Stimulated activated CD8-positive, alpha-beta memory T cell treated with anti-CD3 and anti-CD28 coated beads, Interleukin-12 subunit alpha, Interleukin-12 subunit beta, amount 100 ng/mL, for 1 hour (primary cell): ENCODE data around the gene FAM78A.

Experiments
- DNase-seq: peaks from one replicate; pipeline ENCODE4 v3.0.0-alpha.2; 2020; ENCODE audit warnings: low read depth

The FAM78A gene

DNA sequence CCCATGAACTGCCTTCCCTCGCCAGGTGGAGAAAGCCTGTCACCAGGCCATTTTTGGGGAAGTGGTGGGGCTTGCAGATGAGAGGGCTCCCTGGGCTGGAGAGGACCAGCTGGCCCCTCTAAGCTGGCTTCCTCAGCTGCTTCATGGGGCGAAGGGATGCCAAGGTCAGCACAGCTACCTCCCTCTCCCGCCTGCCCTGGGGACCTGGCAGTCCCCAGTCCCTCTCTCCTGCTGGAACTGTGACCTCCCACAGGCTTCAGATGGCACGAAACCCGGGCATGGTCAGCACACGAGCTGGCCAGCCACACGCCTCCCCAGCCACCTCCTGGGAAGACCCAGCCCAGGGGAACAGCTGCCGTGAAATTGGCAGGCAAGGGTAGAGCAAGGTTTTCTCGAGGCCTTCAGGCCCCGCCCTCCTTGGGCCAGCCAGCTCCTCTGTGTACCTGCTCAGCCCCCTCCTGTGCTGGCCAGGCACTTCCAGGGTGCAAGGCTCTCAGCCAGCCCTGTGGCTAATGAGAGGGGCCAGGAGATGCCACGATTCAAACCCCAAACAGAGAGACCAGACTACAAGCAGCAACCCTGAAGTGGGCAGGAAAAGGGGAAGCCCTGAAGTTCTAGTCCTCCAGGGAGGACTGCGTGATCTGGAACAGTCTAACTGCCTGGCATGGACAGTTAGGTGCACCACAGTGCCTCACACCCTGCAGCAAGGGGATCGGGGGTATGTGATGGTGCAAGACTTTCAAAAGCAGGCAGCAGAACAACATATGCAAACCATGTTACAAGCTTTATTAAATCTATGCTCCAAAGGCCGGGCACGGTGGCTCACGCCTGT lies 26.1 kb upstream of the FAM78A start:
- no peak for DNase-seq

DNA sequence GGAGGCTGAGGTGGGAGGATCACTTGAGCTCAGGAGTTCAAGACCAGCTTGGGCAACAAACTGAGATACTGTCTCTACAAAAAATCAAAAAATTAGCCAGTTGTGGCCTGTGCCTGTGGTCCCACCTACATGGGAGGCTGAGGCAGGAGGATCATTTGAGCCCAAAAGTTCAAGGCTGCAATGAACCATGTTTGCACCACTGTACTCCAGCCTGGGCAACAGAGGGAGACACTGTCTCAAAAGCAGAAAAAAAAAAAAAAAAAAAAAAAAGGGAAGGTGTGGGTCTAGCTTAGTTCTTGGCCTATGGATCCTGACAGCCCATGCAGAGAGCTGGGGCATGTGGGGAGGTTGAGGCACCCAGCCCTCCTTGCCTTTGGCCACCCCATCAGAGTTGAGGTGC lies 24.1 kb upstream of the FAM78A start:
- DNase-seq: no peak

DNA sequence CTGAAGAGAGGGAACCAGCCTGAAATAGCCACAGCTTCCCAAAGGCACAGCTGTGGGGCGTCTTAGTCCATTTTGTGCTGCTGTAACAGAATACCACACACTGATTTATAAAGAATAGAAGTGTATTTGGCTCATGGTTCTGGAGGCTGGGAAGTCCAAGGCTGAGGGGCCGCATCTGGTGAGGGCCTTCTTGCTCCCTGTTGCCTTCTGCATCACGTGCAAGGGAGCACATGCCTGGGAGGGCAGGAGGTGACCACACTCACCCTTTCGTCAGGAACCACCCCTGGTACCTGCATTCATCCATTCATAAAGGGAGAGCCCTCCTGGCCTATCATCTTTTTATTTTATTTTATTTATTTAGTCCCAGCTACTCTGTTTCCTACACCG lies 23.6 kb upstream of the FAM78A start:
- no peak for DNase-seq

DNA sequence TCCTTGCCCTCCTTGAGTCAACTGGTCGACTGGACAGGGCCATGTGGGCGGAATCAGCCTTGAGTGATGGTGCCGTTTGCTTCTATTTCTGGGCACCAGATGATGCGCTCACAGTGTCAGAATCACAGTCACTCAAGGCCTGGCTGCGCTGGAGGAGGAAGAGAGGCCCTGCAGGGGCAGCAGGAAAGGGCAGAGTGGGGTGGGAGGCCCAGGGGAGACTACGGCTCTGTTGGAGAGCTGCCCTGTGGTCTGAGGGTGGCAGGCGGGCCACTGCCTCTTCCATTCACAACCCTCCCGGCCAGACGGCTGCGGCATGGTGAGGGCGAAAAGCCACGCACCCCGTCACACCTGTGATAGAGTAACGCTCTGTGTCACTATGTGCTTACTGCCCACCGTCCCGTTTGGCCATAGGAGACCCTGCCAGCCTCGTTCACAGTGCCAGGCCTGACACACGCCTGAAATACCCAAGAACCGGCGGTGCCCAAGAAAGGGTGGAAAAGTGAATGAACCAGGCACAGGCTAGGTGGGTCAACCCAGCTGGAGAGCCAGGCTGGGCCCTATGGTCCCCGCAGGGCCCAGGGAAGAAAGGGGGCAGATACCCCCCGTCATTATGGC lies 23.1 kb upstream of the FAM78A start:
- DNase-seq: no peak

DNA sequence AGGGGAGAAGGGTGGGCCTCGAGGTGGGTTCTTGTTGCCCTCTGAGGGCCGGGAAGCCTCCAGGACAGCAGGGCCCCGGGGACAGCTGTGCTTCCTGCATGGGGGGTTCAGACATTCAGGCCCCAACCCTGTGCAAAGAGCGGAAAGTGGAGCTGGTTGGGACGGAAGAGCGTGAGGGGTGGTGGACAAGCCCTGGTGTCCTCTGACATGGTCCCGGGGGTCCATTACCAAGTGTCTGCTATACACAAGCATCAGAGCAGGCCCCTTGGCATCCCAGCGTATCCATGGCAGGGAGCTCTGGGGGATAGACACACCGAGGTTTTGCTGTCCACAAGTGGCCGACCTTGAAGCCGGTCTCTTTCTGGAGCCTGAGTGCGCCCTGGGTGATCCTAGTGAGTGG lies 22.5 kb upstream of the FAM78A start:
- DNase-seq: no peak

DNA sequence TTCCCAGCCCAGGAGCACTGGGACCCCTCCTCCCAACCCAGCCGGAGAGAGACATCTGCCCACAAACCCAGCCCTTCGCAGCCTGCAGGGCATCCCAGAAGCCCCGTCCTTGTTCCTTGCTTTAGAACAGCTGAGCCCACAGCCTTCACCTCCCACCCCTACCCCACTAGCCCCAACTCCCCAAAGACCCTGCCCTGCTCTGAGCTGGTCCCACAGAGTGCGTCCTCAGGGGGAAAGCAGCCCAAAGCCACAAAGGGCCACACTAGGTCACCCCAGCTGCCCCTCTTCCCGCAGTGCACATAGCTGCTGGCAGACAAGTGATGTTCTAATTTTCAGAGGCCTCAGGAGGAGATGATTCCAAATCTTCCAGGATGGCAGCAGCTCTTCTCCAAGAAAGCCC lies 22.0 kb upstream of the FAM78A start:
- DNase-seq: no peak

DNA sequence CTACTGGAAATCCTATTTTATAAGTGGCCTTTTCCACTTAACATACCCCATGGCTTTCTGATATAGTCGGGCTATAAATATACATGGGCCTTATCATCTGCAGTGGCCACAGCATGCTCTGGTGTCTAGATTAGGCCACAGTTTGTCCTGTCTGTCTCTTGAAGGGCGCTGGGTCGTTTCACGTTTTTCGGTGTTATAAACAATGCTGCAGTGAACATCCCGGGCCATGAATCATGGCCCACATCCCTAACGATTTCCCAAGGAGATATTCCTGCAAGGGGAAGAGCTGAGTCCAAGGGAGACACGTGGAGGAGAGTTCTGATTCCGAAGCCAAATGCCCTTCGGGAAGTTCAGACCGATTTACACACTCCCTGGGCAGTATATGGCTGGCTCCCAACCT lies 21.6 kb upstream of the FAM78A start:
- DNase-seq: no peak

DNA sequence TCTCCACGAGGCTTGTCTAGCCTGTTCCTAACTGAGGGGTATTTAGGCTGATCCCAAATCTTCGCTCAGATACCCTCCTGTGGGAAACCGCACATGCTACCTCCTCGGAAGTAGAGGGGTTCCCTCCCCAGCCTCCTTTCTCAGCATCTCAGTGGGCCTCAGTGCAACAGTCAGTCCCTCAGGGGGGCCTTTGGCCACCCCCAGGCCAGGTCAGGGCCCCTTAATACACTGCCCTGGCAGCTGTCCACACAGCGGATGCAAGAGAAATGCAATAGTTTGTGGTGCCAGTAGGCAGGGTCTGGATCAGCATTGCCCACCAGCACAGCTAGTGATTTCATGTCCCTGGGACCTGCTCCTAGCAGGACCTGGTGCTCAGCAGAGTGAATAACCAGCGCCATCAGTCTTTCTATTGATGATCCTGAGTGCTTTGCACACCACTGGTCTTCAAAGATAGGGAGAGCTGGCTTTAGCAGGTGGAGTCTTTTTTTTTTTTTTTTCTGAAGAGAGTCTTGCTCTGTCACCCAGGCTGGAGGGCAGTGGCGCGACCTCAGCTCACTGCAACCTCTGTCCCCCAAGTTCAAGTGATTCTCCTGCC lies 20.7 kb upstream of the FAM78A start:
- no peak for DNase-seq

DNA sequence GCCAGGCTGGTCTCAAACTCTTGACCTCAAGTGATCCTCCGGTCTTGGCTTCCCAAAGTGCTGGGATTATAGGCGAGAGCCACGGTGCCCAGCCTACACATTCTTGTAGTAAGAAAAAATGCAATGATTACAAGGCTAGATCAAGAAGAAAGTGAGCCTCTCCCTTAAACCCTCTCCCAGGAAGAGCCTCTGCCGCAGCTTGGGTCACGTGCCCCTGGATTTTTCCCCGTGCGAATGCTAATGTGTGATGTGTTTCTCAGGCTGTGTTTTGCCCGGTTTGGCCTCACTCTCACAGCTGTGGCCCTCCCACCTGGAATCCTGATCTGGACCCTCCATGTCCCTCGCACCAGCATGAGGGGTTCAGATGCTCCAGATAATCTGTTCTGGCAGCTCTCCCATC lies 20.1 kb upstream of the FAM78A start:
- DNase-seq: no peak

DNA sequence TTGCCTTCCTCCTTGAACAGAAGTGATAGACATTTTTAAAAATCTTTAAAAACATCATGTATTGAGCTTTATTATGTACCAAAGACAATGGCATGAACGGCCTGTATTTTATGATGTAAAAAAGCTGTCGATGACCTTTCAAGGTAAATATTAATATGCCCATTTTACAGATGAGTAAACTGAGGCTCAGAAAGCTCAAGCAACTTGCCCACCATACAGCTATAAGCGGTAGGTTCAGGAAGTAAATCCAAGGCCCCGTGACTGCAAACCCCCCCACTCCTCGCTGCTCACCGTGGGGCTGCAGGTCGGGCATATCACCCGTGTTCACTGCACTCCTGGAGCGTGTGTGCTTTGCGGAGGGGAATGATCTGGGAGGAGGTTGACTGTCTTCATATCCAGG lies 16.6 kb upstream of the FAM78A start:
- no peak for DNase-seq

DNA sequence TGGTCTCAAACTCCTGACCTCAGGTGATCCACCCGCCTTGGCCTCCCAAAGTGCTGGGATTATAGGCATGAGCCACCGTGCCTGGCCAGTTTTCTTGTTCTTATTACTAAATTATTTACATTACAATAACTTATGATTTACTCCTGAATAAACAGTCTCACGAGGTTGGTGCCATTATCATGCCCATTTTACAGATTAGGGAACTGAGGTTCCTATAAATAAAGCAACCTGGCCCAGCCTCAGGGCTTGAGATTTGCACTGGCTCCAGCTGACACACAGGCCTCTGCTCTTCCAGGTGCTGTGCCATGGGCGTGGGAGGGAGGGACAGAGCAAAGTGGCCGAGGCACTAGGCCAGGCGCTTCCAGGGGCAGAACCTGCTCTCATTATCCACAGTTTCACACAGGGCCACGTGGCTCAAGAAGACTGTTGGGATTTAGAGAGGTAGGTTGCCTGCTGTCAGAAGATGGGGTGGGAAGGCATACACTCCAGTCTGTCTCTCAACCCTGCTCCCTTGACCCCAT lies 15.5 kb upstream of the FAM78A start:
- DNase-seq: no peak

DNA sequence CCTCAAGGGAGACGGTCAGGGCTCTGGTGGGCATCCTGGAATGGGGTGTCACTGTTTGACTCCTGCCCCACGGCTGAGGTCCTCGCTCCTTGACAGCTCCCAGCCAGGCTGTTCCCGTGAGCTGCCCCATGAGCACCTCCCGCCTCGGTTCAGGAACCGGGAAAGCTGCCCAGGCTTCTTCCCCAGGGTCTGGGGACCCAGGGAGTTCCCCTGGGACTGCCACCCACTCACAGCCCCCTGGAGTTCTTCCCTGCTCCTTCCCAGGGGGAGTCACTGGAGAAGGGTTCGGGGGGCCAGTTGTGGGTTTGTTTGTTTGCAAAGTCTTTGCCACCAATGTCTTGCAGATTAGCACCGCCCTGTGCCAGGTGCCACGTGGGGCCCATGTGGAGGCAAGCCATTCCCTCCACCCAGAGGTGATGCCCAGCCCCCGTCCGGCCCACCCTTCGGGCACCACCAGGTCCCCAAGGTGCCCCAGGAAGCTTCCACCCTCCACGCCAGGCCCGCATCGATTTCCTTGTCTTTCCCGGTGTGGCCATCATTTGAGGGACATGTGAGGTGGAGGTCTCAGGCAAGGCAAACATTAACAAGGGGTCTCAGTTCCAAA lies 14.6 kb upstream of the FAM78A start:
- DNase-seq: no peak

DNA sequence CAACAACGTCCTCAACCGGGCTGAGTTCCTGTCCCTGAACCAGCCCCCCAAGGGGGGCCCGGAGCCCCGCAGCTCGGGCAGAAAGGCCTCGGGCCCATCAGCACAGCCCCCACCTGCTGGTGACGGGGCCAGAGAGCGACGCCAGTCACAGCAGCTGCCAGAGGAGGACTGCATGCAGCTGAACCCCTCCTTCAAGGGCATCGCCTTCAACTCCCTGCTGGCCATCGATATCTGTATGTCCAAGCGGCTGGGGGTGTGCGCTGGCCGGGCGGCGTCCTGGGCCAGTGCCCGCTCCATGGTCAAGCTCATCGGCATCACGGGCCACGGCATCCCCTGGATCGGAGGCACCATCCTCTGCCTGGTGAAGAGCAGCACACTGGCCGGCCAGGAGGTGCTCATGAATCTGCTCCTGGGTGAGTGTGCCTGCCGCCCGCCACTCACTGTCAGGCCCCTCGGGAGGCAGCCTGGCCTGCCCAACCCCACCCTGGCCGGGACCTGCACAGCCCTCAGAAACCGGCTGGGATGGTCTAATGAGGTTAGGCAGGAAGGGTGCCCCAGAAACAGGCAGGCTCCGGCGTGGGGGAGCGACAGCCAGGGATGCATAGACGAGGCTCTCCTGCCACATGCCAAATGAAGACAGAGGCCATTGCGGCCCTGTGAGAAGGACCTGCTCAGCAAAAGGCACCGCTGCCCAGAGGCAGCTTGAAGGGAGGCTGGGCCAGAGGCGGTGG lies 13.9 kb upstream of the FAM78A start:
- DNase-seq: no peak

DNA sequence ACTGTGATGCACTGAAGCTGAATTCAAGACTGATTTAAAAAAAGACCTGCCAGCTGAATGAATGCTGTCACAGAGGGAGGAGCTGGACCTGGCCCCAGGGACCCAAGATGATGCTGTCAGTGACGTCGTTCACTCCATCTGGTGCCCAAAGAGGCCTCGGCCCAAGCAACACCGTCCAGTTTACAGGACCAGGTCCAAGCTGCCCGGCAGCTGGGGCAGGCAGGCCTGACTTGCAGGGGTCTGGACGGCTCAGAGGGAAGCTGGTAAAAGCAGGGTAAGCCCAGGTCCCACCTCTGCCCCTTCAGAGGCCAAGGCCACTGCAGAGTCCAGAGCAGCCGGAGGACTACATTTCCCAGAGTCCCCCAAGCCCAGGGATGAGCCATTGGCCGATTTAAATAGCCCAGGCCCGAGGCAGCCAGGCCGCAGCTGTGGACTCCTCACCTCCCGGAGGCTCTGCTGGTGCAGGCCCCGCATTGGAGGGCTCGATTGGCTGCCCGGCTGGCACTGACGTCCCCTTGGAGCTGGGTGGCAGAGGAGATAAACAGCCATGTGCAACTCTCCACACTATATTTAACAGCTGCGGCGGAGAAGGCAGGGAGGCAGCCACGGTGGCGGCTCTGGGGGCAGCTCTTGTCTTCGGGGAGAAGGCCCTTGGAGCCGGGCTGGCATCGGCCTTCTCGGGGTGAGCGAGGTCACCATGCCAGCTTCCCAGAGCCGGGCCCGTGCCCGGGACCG lies 13.2 kb upstream of the FAM78A start, which contains the start of gene PLPP7:
Gene PLPP7, plus strand, starts transcription at position 423 of the 735 bp plus-strand sequence. Its CDS starts 275 bp downstream, at position 698.
- DNase-seq: no peak

DNA sequence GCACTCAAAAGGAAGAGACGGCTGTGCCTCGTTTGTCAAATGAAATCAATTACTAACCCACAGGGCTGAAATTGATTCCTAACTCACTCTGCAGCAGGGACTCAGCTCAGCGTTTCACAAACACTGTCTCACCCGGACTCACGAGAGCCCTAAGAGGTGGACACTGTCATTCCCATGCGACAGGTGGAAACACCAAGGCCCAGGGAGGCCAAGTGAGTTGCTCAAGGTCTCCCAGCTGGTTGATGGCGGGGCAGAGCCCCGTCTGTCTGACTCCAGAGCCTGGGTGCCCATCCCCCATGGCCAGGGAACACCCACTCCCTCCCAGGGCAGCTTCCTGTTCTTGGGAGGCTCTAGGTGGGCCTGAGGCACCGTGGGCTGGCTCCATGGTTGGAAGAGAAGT lies 11.9 kb upstream of the FAM78A start:
- DNase-seq: no peak

DNA sequence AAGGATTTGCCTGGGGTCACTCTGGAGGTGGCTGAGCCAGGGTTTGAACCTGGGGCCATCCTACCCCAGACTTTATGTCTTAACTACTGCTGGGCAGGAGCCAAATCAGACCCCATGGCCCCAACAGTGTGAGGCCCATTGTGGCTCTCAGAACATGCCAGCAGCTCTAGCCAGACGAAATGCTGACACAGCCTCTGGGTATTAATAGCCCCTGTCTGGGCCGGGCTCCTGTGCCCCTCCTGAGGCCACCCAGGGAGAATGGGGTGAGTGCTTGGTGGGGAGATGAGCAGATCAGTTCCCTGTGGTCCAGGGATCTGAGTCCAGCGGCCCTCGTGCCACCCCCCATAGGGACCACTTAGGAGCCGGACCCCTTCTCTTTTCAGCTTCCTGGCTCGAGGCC lies 11.0 kb upstream of the FAM78A start:
- no peak for DNase-seq

DNA sequence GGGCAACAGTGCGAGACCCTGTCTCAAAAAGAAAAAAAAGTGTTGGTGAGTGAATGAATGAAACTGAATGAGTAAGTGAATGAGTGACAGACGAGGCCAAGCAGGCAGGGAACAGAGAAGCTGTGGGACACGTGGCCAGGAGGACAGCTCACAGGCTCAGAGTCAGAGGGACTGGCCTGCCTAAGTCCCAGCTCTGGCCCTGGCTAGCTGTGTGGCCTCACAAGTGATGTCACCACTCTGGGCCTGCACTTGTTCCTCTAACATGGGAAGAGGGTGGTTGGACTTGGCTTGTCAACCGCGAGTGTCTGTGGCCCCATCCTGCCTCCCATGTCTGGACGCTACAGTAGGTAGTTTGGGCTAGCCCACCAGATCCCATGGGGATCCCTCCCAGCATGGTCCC lies 8.5 kb upstream of the FAM78A start:
- DNase-seq: no peak

DNA sequence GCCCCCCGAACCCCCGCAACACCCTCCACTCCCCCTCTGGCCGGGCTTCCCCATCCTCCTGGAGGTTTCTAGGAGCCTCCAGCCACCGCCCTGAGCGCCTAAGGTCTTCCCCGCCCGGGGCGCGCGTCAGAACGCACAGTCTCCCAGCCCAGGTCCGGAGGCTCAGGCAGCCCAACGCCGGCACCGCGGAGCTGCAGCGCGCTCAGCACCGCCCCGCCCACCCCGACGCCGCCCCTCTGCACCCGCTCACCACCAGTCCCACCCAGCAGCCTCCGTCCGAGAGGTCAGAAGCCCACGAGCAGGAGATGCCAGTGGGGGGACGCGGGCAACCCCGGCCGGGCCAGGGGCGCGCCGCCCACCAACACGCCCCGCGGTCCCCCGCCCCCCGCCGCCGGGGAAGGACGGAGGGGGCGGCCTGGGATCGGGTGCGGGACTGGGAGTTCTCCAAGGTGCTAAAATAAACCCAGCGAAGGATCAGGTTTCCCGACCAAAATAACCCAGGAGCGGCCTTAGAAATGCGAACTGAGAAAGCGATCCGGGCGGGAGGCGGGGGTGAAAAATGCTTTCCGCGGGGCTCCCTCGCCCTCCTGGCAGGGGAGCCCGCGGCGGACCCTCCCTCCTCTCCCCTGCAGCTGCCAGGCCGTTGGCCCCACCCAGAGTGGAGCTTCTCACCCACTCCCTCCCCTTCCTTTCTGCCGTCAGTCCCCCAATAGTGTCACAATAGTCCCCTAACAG lies 6.5 kb upstream of the FAM78A start:
- DNase-seq: no peak

DNA sequence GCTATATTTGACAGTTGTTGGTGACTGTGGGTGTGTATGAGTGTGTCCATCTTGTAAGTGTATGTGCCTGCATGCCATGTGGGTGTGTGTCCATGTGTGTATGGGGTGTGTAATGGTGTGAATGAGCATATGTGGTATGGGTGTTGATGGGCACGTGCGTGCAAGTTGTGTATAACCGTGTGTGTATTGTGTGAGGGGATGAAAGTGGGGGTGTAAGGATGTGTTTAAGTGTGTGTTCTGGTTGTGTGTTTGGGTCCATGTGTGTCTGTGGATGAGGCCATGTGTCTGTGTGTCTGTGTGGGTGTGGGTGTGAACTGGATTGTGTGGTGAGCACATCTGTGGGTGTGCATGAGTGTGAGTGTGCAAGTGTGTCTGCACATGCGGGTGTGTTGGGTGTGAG lies 5.9 kb upstream of the FAM78A start:
- DNase-seq: no peak

DNA sequence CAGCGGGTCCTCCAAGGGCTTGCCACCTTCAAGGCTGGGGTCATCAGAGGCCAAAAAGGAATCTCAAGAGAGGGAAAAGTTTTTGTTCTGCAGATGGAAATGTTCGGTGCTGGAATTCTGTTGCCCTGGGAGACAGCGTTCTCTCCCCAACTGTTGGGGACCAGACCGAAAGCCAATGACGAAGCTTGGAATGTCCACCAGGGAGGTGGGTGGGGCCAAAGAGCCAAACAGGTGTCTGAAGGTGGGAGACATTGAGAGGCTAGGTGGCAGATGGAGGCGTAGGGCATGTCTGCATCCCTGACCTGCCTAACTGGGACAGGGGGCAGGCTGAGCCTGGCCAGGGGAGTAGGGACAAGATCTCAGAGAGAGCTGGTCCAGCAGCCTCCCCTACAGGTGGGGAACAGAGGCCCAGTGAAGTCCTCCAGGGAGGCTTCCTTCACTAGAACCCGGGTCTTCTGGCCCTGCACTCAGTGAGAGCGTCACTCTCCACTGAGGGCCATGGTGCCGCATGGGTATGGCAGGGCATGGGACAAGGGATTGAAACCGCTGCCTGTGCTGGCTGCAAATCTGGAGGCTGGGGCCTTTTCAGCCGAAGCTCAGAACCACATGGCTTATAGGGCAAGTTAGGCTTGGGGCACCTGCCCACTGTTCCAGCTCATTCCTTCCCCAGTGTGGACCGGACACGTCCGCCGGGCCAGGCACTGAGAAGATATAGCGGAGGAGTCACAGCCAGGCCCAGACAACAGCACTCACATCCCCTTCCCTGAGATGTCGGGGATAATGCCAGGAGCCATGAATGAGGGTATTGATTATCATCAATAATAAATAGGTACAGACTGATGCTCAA lies 5.0 kb upstream of the FAM78A start:
- no peak for DNase-seq
